ENCODE data around the gene ZFAND2A.

The ZFAND2A gene

GRCh38 chr7:1141651-1142050, 18.3 kb downstream of the ZFAND2A start:
- H3K27ac ChIP-seq (replicated peaks), result no peak overlapping the region

GRCh38 chr7:1140476-1141104, 19.4 kb downstream of the ZFAND2A start:
- TF ChIP-seq GABPA (IDR thresholded peaks at IDR 0.05; ENCODE audit: low read depth), result no peak
- no peak for TF ChIP-seq POLR2AphosphoS5 (IDR thresholded peaks at IDR 0.05; ENCODE audit: low read depth)
- TF ChIP-seq SPI1 (IDR thresholded peaks at IDR 0.05; ENCODE audit: borderline replicate concordance, low read depth), result no peak
- TF ChIP-seq REST (IDR thresholded peaks at IDR 0.05; ENCODE audit: insufficient replicate concordance, low read depth), result no peak
- TF ChIP-seq CTCF (IDR thresholded peaks at IDR 0.05; ENCODE audit: insufficient read depth, low read length), result no peak
- H3K4me3 ChIP-seq (replicated peaks; ENCODE audit: insufficient read depth, low read length), result no peak overlapping the region
- H3K27ac ChIP-seq (replicated peaks), result no peak overlapping the region
- DNase-seq (ENCODE audit: low read depth in 1 of 2, low spot score in 1 of 2), result no peak
- no peaks in the 10 kb centered on the region for H3K27me3 ChIP-seq (ENCODE audit: insufficient read depth, poor library complexity, severe bottlenecking)

More at GRCh38 chr7:1141651-1142050, 18.3 kb downstream of the ZFAND2A start:
- Histone ChIP-seq H3K27me3 (ENCODE audit: insufficient read depth, poor library complexity, severe bottlenecking) (no peaks in the 10 kb centered on the region), H3K4me3 (replicated peaks; ENCODE audit: insufficient read depth, low read length) (no peak overlapping the region)
- TF ChIP-seq SPI1 (IDR thresholded peaks at IDR 0.05; ENCODE audit: borderline replicate concordance, low read depth) (no peak), REST (IDR thresholded peaks at IDR 0.05; ENCODE audit: insufficient replicate concordance, low read depth) (no peak), GABPA (IDR thresholded peaks at IDR 0.05; ENCODE audit: low read depth) (no peak), CTCF (IDR thresholded peaks at IDR 0.05; ENCODE audit: insufficient read depth, low read length) (no peak), POLR2AphosphoS5 (IDR thresholded peaks at IDR 0.05; ENCODE audit: low read depth) (no peak)
- no peak for DNase-seq (ENCODE audit: low read depth in 1 of 2, low spot score in 1 of 2)

GRCh38 chr7:1137517-1138167, 22.4 kb downstream of the ZFAND2A start:
- H3K27ac ChIP-seq (replicated peaks), result peak overlapping the region; percentile 77

More at GRCh38 chr7:1137517-1138167, 22.4 kb downstream of the ZFAND2A start:
- Histone ChIP-seq H3K4me3 (replicated peaks; ENCODE audit: insufficient read depth, low read length) (peak overlapping the region; percentile 97), H3K27me3 (ENCODE audit: insufficient read depth, poor library complexity, severe bottlenecking) (no peaks in the 10 kb centered on the region)
- DNase-seq (ENCODE audit: low read depth in 1 of 2, low spot score in 1 of 2), result peak in 1 of 2 experiments; percentile 8
- TF ChIP-seq GABPA (IDR thresholded peaks at IDR 0.05; ENCODE audit: low read depth), result no peak
- no peak for TF ChIP-seq SPI1 (IDR thresholded peaks at IDR 0.05; ENCODE audit: borderline replicate concordance, low read depth)
- TF ChIP-seq CTCF (IDR thresholded peaks at IDR 0.05; ENCODE audit: insufficient read depth, low read length), result no peak
- no peak for TF ChIP-seq POLR2AphosphoS5 (IDR thresholded peaks at IDR 0.05; ENCODE audit: low read depth)
